ENCODE results near the gene C3.

Gene C3

GRCh38 chr19:6740589-6741343 is 20.3 kb upstream of the C3 start:
- Histone ChIP-seq H3K4me1 (ENCODE audit: low read depth, poor library complexity, severe bottlenecking) (peaks cover 29% of the 10 kb centered on the region), H3K79me2 (ENCODE audit: insufficient read depth, low read depth) (peaks cover 3% of the 10 kb centered on the region; the same call in 1 of the 2 replicates), H3K9ac (peak overlapping the region; percentile 62; the same call in 1 of the 2 replicates), H3K36me3 (ENCODE audit: insufficient read depth) (no peaks in the 10 kb centered on the region), H2AFZ (ENCODE audit: low read depth) (peak overlapping the region; percentile 49), H3K27ac (no peak overlapping the region), H3K4me3 (IDR thresholded peaks at IDR 0.05; ENCODE audit: insufficient read depth, low read depth, low read length) (no peak overlapping the region), H4K20me1 (ENCODE audit: insufficient read depth) (no peaks in the 10 kb centered on the region), H3K27me3 (ENCODE audit: insufficient read depth, low read depth) (no peaks in the 10 kb centered on the region), H3K4me2 (peak overlapping the region; percentile 96)
- TF ChIP-seq CTCF (conservative IDR thresholded peaks at IDR 0.05; ENCODE audit: low read depth, low read length): no peak

DNA sequence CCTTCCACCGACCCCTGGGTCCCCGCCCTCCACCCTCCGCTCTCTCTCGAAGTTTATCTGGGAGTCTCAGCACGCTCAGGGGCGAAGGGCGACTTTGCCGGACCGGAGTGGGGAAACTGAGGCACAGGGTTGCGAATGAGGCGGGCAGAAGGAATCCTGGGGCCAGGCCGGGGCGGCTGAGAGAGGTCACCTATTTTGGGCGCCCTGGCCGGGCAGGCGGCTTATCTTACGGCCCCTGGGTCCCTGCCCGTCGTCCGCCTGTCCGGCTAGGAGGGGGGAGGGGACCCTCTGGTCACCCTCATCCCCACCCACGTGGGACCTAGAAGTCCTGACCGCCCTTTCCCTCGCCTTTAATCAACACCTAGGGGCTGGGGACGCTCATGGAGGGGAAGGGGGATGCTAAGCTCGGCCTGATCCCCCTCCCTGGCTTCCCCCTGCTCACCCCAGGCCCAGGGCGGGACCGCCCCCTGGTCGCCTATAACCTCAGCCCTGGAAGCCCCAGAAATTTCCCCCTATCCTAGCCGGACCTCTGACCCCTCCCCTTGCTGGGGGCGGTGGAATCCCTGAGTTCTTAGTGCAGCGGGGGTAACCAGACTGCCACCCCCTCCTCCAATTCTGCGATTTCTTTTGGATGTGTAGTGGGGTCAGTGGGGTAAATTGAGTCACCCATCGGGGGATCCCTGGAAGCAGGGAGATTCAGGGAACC is 19.6 kb upstream of the C3 start:
- Histone ChIP-seq H3K4me3 (IDR thresholded peaks at IDR 0.05; ENCODE audit: insufficient read depth, low read depth, low read length) (no peak overlapping the region), H2AFZ (ENCODE audit: low read depth) (peak overlapping the region; percentile 49), H3K4me2 (peak overlapping the region; percentile 96), H3K9ac (peak overlapping the region; percentile 62), H3K4me1 (ENCODE audit: low read depth, poor library complexity, severe bottlenecking) (peaks cover 35% of the 10 kb centered on the region), H3K27ac (no peak overlapping the region), H3K36me3 (ENCODE audit: insufficient read depth) (no peaks in the 10 kb centered on the region), H3K79me2 (ENCODE audit: insufficient read depth, low read depth) (peaks cover 3% of the 10 kb centered on the region; the same call in 1 of the 2 replicates), H3K27me3 (ENCODE audit: insufficient read depth, low read depth) (no peaks in the 10 kb centered on the region), H4K20me1 (ENCODE audit: insufficient read depth) (no peaks in the 10 kb centered on the region)
- TF ChIP-seq CTCF (conservative IDR thresholded peaks at IDR 0.05; ENCODE audit: low read depth, low read length): no peak

GRCh38 chr19:6739390-6739882 is 19.0 kb upstream of the C3 start, which contains the start of gene TRIP10:
TSS of gene TRIP10 (plus strand) at chr19:6739680. CDS start at chr19:6739762, 82 bp downstream.
- Histone ChIP-seq H3K79me2 (ENCODE audit: insufficient read depth, low read depth) (peaks cover 3% of the 10 kb centered on the region; the same call in 1 of the 2 replicates), H3K27me3 (ENCODE audit: insufficient read depth, low read depth) (no peaks in the 10 kb centered on the region), H3K36me3 (ENCODE audit: insufficient read depth) (no peaks in the 10 kb centered on the region), H3K4me3 (IDR thresholded peaks at IDR 0.05; ENCODE audit: insufficient read depth, low read depth, low read length) (no peak within 1 kb of the TSS), H4K20me1 (ENCODE audit: insufficient read depth) (no peaks in the 10 kb centered on the region), H3K4me1 (ENCODE audit: low read depth, poor library complexity, severe bottlenecking) (peaks cover 35% of the 10 kb centered on the region), H3K27ac (peak within 1 kb of the TSS; percentile 49), H2AFZ (ENCODE audit: low read depth) (peak within 1 kb of the TSS; percentile 93), H3K9ac (peak within 1 kb of the TSS; percentile 62), H3K4me2 (peak within 1 kb of the TSS; percentile 100)
- TF ChIP-seq CTCF (conservative IDR thresholded peaks at IDR 0.05; ENCODE audit: low read depth, low read length): no peak

DNA sequence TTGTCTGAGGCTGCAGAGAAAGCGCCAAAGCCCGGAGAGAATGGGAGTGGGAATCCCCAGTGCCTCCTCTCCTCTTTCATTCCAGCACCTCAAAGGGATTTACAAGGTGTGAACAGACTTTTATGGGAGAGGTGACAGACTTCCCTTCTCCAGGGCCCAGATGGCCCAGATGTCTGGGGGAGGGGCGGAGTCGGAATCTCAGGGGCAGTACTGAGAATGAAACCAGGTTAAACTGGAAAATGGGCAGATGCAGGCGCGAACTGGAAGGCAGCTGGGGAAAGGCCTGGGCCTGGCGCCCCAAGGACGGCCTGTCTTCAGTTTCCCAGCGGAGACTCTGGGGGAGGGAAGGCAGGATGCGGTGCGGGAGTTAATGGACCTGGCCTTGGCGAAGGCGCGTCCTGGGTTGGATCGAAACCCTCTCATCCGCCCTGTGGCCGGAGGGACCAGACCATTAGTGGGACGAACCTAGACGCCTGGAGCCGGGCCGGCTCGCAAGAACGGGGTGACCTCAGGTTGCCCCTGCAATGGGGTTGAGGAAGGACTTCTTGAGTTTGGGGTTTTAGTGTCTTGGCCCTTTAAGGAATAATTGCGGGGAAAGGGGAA is 18.4 kb upstream of the C3 start:
- Histone ChIP-seq H2AFZ (ENCODE audit: low read depth) (peak overlapping the region; percentile 93), H3K4me1 (ENCODE audit: low read depth, poor library complexity, severe bottlenecking) (peaks cover 35% of the 10 kb centered on the region)
- TF ChIP-seq CTCF (conservative IDR thresholded peaks at IDR 0.05; ENCODE audit: low read depth, low read length): peak; percentile 54; the same call in 1 of the 2 replicates

More for the DNA sequence above, 18.4 kb upstream of the C3 start:
- Histone ChIP-seq H3K4me2 (peak overlapping the region; percentile 100), H3K79me2 (ENCODE audit: insufficient read depth, low read depth) (peaks cover 3% of the 10 kb centered on the region; the same call in 1 of the 2 replicates), H3K27ac (peak overlapping the region; percentile 49), H4K20me1 (ENCODE audit: insufficient read depth) (no peaks in the 10 kb centered on the region), H3K4me3 (IDR thresholded peaks at IDR 0.05; ENCODE audit: insufficient read depth, low read depth, low read length) (no peak overlapping the region), H3K27me3 (ENCODE audit: insufficient read depth, low read depth) (no peaks in the 10 kb centered on the region), H3K36me3 (ENCODE audit: insufficient read depth) (no peaks in the 10 kb centered on the region), H3K9ac (peak overlapping the region; percentile 53; the same call in 1 of the 2 replicates)
